ENCODE results near the gene TNRC6C. TPM values are rescaled to one million over a fixed set of nuclear protein-coding genes. Genes with fewer than 3 reads are reported as not detected.

TNRC6C gene
- total and polyA plus RNA-seq, 9 of the 15 experiments (the other 6 are each of a cell fraction or from before 2014, with no cell fraction given) = 0.20 to 4.9 (median 2.3) TPM

DNA sequence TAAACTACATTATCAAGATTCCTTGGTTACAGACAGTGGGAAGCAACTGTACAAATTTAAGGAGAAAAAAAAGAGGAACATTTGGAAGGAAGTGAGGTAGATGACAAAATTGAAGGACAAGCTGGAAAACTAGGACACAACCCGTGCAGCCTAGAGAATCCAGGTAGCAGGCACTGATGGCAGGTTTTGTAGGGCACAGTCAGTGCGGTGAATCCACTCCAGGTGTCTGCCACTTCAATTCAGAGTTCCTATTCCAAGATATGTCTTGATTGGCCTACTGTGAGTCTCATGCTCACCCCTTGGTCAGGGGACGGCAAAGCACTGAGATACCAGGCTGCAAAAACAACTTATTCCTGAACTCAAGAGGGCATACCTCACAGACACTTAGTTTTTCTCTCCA, 37.8 kb downstream of the TNRC6C start:
- no peak overlapping the region for H3K9ac ChIP-seq (ENCODE audit: insufficient read depth in 1 of 2, low read depth in 2 of 2, low read length in 2 of 2)
- no peak for ATAC-seq
- H3K4me3 ChIP-seq = no peak overlapping the region
- no peaks in the 10 kb centered on the region for H3K36me3 ChIP-seq (ENCODE audit: control insufficient read depth, insufficient read depth, low read length)
- no peaks in the 10 kb centered on the region for H4K20me1 ChIP-seq (replicated peaks; ENCODE audit: control insufficient read depth, insufficient read depth, low read length)
- 39% methylated on average over 3 of the region's 3 CpGs for WGBS (ENCODE audit: insufficient coverage, low coverage, missing lambda C conversion rate)
- no peak for DNase-seq (ENCODE audit: extremely low read depth in 1 of 4, low spot score in 3 of 4)
- POLR2A ChIA-PET = no interaction called here
- H3K9me1 ChIP-seq (ENCODE audit: control insufficient read depth, insufficient read depth, low read length) = no peaks in the 10 kb centered on the region
- peaks cover 0 to 3% of the 10 kb centered on the region in 2 experiments; a peak in 2 of 5 replicates for H3K4me1 ChIP-seq (replicated peaks in 1 of 2; ENCODE audit: control insufficient read depth in 2 of 2, insufficient read depth in 2 of 2, low read length in 2 of 2)
- H3K79me2 ChIP-seq (ENCODE audit: control insufficient read depth, insufficient read depth, low read length) = no peaks in the 10 kb centered on the region
- no peaks in the 10 kb centered on the region for H3K27me3 ChIP-seq (ENCODE audit: control insufficient read depth in 2 of 2, insufficient read depth in 2 of 2, low read length in 2 of 2)
- no peaks in the 10 kb centered on the region for H3K9me3 ChIP-seq (replicated peaks; ENCODE audit: control insufficient read depth, insufficient read depth, low read depth, low read length)
- TF ChIP-seq SPI1 (IDR thresholded peaks at IDR 0.05; ENCODE audit: borderline replicate concordance, low read depth, low read length) (no peak), NR2C2 (CRISPR knock-in tag; IDR thresholded peaks at IDR 0.05) (no peak), NR2C2 (tag; IDR thresholded peaks at IDR 0.05) (no peak), MYNN (IDR thresholded peaks at IDR 0.05) (no peak), MYNN (CRISPR knock-in tag; IDR thresholded peaks at IDR 0.05) (no peak), ZNF224 (CRISPR knock-in tag; IDR thresholded peaks at IDR 0.05) (no peak), SP1 (CRISPR knock-in tag; IDR thresholded peaks at IDR 0.05) (no peak)
- TF ChIP-seq, protein P1, sequence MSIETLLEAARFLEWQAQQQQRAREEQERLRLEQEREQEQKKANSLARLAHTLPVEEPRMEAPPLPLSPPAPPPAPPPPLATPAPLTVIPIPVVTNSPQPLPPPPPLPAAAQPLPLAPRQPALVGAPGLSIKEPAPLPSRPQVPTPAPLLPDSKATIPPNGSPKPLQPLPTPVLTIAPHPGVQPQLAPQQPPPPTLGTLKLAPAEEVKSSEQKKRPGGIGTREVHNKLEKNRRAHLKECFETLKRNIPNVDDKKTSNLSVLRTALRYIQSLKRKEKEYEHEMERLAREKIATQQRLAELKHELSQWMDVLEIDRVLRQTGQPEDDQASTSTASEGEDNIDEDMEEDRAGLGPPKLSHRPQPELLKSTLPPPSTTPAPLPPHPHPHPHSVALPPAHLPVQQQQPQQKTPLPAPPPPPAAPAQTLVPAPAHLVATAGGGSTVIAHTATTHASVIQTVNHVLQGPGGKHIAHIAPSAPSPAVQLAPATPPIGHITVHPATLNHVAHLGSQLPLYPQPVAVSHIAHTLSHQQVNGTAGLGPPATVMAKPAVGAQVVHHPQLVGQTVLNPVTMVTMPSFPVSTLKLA (conservative IDR thresholded peaks at IDR 0.05) = no peak
- no peak for FAIRE-seq
- no peak overlapping the region for H3K27ac ChIP-seq (ENCODE audit: extremely low read depth, low read depth, low read length)
- H3K4me2 ChIP-seq (ENCODE audit: insufficient read depth, low read length) = no peak overlapping the region
- intact Hi-C loops (cut with micrococcal nuclease) (no loop called here), in situ Hi-C loops (cut with MboI) (no loop called here)
- CTCF ChIA-PET (ENCODE audit: low intra/inter-chr PET ratio) = no interaction called here
- no TSS peak for BruUV-seq (replicated peaks)
- no peak overlapping the region for H2AFZ ChIP-seq (ENCODE audit: low read depth, low read length)
